OCI-LY7 (cell line): ENCODE measurements around the gene TTLL5. TPM values are rescaled to one million over a fixed set of nuclear protein-coding genes. Genes with fewer than 3 reads are reported as not detected.

Experiments used
- BruUV-seq: library from RNA; stranded (reverse); fragments of 400-500 nt; replicated peaks from 2 replicates; lab custom pipeline; 2021; lab: Mats Ljungman, UMichigan
- CTCF ChIA-PET: fragments of 300-600 bp; sonication (Branson Sonifier 250); formaldehyde crosslinking; loops from one replicate; lab custom pipeline; 2022; ENCODE audit warnings: antibody characterized with exemption; ENCODE audit not compliant: unreplicated experiment; lab: Charles Lee
- POLR2A ChIA-PET: fragments of 300-600 bp; sonication (Branson Sonifier 250); formaldehyde crosslinking; loops from one replicate; lab custom pipeline; 2022; ENCODE audit warnings: antibody characterized with exemption; lab: Charles Lee
- DNase-seq: peaks from one replicate; pipeline ENCODE4 v3.0.0-alpha.2; 2015; ENCODE audit warnings: low spot score
- H2AFZ ChIP-seq: fragments of 200-600 bp; sonication (generic), shearing (Covaris generic); 2 replicates; pipeline ENCODE4 v1.6.1; 2014; ENCODE audit warnings: mild to moderate bottlenecking, antibody characterized with exemption, low read length, moderate library complexity
- H3K27ac ChIP-seq: fragments of 200-600 bp; sonication (generic); 2 replicates; pipeline ENCODE4 v1.5.1; 2014; ENCODE audit warnings: mixed run types, low read depth, mild to moderate bottlenecking, moderate library complexity, low read length, inconsistent platforms; ENCODE audit not compliant: poor library complexity, severe bottlenecking
- H3K36me3 ChIP-seq: fragments of 200-600 bp; sonication (generic); 2 replicates; pipeline ENCODE4 v1.6.1; 2014; ENCODE audit warnings: mild to moderate bottlenecking, antibody characterized with exemption, low read length, moderate library complexity, mixed read lengths; ENCODE audit not compliant: insufficient read depth
- H3K4me1 ChIP-seq: fragments of 200-600 bp; sonication (generic); 2 replicates; pipeline ENCODE4 v1.5.1; 2014; ENCODE audit warnings: mild to moderate bottlenecking, low read length; ENCODE audit not compliant: insufficient read depth, poor library complexity, severe bottlenecking
- H3K4me2 ChIP-seq: fragments of 200-600 bp; sonication (generic); 2 replicates; pipeline ENCODE4 v1.6.1; 2014; ENCODE audit warnings: mild to moderate bottlenecking, low read length
- H3K4me3 ChIP-seq: fragments of 200-600 bp; sonication (generic); 2 replicates; pipeline ENCODE4 v1.5.1; 2014; ENCODE audit warnings: mild to moderate bottlenecking, low read depth, low read length; ENCODE audit not compliant: poor library complexity, severe bottlenecking
- H3K79me2 ChIP-seq: fragments of 200-600 bp; sonication (generic); 2 replicates; pipeline ENCODE4 v1.6.1; 2016; ENCODE audit warnings: low read depth, mild to moderate bottlenecking, low read length, moderate library complexity, mixed read lengths; ENCODE audit not compliant: insufficient read depth
- H3K9me2 ChIP-seq: fragments of 200-600 bp; sonication (generic); 2 replicates; pipeline ENCODE4 v1.6.1; 2016; ENCODE audit warnings: mild to moderate bottlenecking, low read length, mixed read lengths; ENCODE audit not compliant: insufficient read depth
- H3K9me3 ChIP-seq: fragments of 200-600 bp; sonication (generic); 2 replicates; pipeline ENCODE4 v1.6.1; 2014; ENCODE audit warnings: mild to moderate bottlenecking, mixed run types, low read length, mixed read lengths
- H4K20me1 ChIP-seq: fragments of 200-600 bp; sonication (generic); 2 replicates; pipeline ENCODE4 v1.6.1; 2014; ENCODE audit warnings: mild to moderate bottlenecking, antibody characterized with exemption, low read length, moderate library complexity, mixed read lengths; ENCODE audit not compliant: insufficient read depth
- CTCF ChIP-seq: fragments of 200-600 bp; sonication (generic); conservative IDR thresholded peaks from 2 replicates; pipeline ENCODE4 v1.5.1; 2014; ENCODE audit warnings: mild to moderate bottlenecking, antibody characterized with exemption, low read length, moderate library complexity, mixed read lengths
- EZH2phosphoT487 ChIP-seq: fragments of 200-600 bp; sonication (generic); IDR thresholded peaks from 2 replicates; pipeline ENCODE4 v1.6.1; 2018; ENCODE audit warnings: low read depth, borderline replicate concordance, mild to moderate bottlenecking, mixed run types, antibody characterized with exemption, low read length, moderate library complexity, mixed read lengths
- intact Hi-C: fragments of 100-400 bp; cut with micrococcal nuclease; formaldehyde crosslinking; loops from one replicate; pipeline ENCODE4 v1.10.0; 2022; ENCODE audit not compliant: unreplicated experiment
- total RNA-seq, 2 experiments: library from RNA; depleted of rRNA in 1 of 2; stranded (reverse); fragments of >200 nt in 1 of 2; shearing (Covaris generic) in 1 of 2; gene quantifications; 2 replicates each; pipeline ENCODE4 v1.2.3, GENCODE V29; 2014 to 2022

TTLL5 gene
- total RNA-seq, 2 experiments from 2014 or later: 34.3 to 55.6 TPM

- Histone ChIP-seq H3K4me3 (no peak overlapping the region), H3K36me3 (peaks cover 56% of the 10 kb centered on the region), H3K9me2 (no peaks in the 10 kb centered on the region), H3K27ac (no peak overlapping the region), H3K4me1 (no peaks in the 10 kb centered on the region), H4K20me1 (no peaks in the 10 kb centered on the region), H3K4me2 (no peak overlapping the region), H3K9me3 (no peaks in the 10 kb centered on the region), H3K79me2 (no peaks in the 10 kb centered on the region), H2AFZ (no peak overlapping the region)
- CTCF ChIA-PET: no interaction called here
- DNase-seq: no peak
- BruUV-seq: no TSS peak
- POLR2A ChIA-PET: no interaction called here
- intact Hi-C loops: no loop called here
- TF ChIP-seq CTCF (no peak), EZH2phosphoT487 (no peak)
These were observed 112.0 kb downstream of the TTLL5 start for GRCh38 chr14:75773046-75773445.

- no peaks in the 10 kb centered on the region for H3K79me2 ChIP-seq
These were observed 120.0 kb downstream of the TTLL5 start for GRCh38 chr14:75781096-75781495.

More at GRCh38 chr14:75781096-75781495, 120.0 kb downstream of the TTLL5 start:
- Histone ChIP-seq H2AFZ (no peak overlapping the region), H3K27ac (no peak overlapping the region), H3K4me1 (no peaks in the 10 kb centered on the region), H4K20me1 (no peaks in the 10 kb centered on the region), H3K9me2 (no peaks in the 10 kb centered on the region), H3K9me3 (no peaks in the 10 kb centered on the region), H3K36me3 (peaks cover 69% of the 10 kb centered on the region), H3K4me2 (no peak overlapping the region), H3K4me3 (no peak overlapping the region)
- POLR2A ChIA-PET: no interaction called here
- intact Hi-C loops: no loop called here
- CTCF ChIA-PET: no interaction called here
- no TSS peak for BruUV-seq
- no peak for TF ChIP-seq CTCF
- TF ChIP-seq EZH2phosphoT487: no peak
- no peak for DNase-seq
